HG03342 (cell line): ENCODE results near the gene SLC4A1.

Source experiments
- ATAC-seq: cut with Tn5 transposase; IDR thresholded peaks from one replicate; pipeline ENCODE4 v1.9.1; 2021; ENCODE audit warnings: mild to moderate bottlenecking, moderate library complexity; ENCODE audit not compliant: unreplicated experiment

The SLC4A1 gene

DNA sequence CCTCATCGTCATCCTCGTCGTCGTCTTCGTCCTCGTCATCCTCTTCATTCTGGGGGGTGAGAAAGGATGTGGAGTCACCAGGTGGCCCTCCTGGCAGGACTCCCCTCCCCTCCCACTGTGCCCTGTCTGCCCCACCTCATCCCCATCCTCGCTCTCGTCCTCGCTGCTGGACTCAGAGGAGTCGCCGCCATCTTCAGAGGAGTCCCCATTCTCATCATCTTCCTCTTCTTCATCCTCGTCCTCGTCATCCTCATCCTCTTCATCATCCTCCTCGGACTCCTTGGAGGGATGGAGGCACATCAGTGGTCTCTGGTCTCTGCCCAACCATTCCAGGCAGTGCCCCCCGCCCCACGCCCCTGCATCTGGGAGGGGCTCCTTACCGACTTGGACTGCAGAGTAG is 60.6 kb downstream of the SLC4A1 start:
- no peak for ATAC-seq

DNA sequence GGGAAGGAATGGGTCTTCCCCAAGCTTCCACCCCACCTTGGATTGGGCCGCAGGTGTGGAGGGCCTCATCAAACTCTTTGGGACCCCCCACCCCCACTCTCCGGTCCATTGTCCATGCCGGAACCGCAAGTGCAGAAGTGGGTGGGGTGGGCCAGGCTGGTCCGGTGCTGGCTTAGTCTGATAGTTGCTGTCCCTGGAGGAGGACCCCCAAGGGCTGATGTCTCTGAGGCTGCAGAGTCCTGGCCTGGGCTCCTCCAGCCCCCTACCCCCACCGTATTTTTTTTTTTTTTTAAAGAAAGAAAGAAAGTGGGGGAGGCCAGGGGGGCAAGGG is 61.1 kb downstream of the SLC4A1 start:
- no peak for ATAC-seq

DNA sequence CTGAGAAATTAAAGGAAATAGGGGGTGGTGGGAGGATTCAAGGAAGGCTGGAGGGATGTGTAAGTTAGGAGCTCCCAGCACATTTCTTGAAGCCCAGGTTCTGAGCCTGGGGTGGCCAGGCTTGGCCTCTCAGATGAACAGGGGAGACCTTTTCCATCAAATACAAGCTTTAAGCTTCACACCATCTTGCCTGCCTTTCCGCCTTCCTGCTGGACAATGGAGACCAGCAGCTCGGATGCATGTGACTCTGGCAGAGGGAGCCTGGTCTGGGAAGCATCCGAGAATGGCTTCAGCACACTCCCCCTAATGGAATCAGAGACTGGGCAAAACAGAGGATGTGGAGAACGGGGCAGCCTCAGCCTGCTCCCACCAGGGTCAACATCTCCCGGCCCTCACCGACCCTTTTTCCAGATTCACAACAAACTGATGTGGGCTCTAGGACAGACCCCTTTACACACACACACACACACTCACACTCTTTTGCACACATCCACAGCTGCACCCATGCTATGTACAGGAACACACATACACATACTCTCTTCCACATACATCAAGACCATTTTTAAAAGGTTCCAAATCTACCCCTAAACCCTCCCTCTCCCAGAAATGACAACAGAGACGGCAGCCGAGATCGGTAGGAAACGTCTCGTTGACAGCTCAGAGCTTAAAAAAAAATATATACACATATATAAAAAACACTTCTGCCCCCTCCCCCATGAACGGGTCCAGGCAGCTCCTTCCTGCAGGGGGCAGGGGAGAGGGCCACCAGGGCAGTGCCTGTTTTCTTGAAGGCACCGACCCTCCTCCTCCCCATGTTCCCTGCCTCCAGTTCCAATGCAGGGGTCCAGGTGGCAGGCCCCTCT is 61.7 kb downstream of the SLC4A1 start:
- no peak for ATAC-seq

DNA sequence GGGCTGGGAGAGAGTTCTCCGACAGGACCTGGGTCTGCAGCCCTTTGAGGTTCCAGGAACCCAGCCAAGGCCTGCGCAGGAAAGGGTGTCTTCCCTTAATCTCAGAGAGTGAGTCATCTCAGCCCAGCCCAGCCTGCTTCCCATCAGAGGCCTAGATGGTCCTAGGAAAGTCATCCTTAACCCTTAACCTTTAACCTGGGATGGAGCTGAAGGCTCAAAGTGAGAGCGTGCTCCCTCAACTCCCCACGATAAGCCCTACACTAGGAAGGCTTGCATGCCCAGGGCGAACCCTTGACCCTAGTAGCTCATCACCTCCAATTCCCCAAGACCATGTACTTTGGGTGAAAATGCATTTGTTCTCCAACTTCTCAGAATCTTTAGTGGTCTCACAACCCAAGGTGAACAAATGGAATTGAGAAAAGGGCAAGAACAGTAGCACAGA is 63.5 kb downstream of the SLC4A1 start:
- ATAC-seq, result no peak

DNA sequence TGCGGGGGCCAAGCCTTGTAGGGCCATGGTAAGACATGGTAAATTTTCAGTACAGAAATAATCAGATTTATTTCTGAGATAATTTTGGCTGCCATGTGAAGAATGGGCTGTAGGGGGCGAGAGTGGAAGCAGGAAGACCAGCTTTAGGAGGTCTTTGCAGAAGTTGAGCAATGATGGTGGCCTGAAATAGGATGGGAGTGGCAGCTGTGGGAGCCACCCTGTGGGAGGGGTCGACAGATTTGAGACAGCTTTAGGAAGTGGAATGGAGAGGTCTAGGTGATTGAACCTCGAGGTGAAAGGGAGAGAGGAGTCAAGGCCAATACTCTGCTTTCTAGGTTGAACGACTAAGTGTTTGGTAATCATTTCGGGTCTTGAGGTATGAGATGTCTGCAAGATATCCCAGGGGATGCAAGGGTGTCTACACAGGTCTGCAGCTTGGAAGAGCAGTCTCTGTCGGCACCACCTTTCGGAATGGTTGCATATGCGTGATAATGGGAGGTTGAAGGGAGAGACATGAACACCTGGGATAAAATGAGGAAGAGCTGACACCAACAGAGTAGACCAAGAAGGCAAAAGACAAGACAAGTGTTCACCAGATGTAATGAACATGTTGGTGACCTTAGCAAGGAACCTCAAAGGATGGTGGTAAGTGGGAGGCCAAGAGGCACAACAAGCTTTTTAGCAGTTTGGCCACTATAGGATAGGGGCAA is 64.0 kb downstream of the SLC4A1 start:
- no peak for ATAC-seq

DNA sequence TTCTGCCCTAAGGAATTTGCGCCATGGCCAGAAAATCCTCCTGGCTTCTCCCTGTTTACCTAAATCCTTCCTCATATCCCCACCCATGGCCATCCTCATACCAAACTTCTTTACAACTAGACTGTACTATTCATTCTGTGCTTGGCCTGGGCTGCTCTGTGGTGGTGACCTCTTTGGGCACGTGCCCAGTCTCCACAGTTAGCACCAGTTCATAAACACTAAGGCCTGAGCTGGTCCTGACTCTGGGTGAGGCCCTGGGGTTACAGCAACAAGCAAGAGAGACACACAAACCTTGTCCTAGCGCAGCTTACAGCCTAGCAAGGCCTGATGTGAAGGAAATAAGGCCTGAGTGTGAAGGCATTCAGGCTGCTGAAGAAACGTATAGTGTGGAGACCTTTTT is 65.2 kb downstream of the SLC4A1 start:
- no peak for ATAC-seq

DNA sequence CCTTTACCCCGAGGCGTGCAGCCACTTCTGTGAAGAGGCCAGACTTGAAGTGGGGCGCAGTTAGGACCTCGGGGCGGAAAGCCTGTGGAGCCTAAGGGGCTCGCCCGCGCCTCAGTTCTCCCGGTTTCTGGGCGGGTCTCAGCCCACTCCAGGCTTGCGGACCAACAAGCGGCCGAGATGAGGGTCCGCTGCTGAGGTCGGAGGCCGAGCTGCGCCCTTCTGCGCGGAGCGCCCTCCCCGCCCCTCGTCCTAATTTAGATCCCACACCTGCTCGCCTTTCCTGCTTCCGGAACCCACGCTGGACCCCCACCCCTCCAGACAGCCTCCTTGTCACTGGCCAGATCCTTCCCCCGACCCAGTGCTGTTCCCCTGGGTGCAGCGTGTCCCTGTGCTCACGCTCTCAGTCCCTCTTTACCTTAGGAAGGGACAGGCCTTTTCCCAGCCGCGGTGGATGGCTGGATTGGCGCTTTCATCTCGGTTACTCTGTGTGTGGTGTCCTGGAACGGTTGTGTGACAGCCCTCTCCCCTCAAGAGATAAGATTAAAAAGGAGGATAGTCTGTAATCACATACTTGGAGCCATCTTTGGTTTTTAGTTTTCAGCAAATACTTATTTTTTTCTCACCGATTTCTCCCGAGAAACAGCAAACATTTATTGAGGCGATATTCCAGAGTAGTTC is 67.3 kb downstream of the SLC4A1 start:
- peak; percentile 0 for ATAC-seq

DNA sequence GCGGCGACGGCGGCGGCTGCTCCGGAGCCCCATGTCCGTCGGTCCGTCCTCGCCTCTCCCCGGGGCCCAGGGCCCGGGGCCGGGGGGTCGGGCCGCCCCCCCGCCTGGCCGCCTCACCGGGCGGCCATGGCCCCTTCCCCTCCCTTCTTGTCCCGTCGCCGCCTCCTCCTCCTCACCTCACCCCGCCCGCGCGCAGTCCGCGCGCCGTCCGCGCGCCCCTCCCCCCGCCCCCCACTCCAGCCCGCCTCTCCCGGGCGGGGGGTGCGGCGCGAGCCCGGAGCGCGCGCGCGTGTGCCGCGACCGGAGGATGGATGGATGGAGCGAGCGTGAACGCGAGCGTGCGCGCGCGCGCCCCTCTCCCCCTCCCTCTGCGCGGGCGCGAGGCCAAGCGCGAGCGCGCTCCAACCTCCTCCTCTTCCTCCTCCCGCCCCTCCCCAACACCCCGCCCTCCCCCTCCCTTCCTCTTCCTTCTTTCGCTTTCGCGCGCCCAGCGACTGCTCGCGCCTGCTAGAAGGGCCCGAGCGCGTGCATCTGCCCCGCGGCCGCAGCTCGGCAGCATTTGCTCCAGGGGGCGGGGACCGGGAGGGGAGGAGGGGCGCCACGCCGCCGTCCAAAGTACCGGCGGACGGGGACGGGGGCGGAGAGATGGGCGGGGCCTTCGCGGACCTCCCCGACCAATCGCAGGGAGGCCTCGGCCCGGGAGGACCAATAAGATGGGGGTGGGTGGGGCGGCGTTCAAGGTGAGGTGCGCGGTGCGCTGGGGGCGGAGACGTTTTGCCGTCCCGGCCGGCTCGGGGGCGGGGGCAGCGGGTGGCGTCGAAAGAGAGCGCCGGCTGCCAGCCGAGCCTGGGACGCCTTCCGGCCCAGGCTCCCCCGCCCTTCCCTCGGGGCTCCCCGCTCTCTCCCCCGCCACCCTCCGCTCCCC is 68.1 kb downstream of the SLC4A1 start, which contains the start of gene ATXN7L3:
Gene ATXN7L3, minus strand, starts transcription at position 332 of the 925 bp plus-strand sequence. CDS start 1,814 bp downstream, outside the sequence.
- peak; percentile 61 for ATAC-seq

DNA sequence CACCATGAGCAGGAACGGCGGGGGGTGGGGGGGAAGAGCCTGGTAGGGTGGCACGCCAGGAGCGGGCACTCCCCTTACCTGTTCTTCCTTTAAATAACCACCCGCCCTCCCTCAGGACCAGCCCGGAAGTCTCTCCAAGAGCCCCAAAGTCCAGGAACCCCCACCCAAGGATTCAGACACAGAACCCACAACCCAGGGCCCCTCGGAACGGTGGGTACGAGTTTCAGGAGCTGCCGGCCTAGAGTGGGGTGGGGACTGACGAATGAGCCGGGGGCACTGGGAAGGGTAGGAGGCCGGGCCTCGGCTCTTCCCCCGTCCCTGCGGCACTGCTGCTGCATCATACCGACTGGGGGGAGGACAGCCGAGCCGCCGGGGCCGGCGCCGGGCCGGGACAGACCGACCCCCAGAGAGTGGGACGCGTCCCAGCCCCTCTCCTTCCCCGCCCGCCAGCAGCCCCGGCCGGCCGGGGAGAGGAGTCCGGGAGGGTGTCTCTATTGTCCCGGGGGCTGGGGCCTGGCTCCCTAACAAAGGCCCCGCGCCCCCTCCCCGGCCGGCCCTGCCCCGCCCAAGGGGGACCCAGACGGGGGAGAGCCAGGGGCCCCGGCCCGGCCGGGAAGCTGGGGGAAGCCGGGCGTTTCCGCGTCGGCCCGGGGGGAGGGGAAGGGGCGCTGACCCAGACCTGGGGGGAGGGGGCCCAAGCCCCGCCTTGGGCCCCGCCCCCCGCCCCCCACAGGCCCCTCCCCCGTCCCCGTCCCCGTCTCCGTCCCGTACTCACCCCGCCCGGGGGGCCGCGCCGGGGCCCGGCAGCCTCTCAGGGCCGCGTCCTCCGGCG is 69.0 kb downstream of the SLC4A1 start:
- ATAC-seq, result peak; percentile 25
